SK-N-DZ (cell line): ENCODE data around the gene GPR25.

Experiments
- DNase-seq: peaks from one replicate; pipeline ENCODE4 v3.0.0-alpha.2; 2015; ENCODE audit warnings: low spot score

Gene GPR25

DNA sequence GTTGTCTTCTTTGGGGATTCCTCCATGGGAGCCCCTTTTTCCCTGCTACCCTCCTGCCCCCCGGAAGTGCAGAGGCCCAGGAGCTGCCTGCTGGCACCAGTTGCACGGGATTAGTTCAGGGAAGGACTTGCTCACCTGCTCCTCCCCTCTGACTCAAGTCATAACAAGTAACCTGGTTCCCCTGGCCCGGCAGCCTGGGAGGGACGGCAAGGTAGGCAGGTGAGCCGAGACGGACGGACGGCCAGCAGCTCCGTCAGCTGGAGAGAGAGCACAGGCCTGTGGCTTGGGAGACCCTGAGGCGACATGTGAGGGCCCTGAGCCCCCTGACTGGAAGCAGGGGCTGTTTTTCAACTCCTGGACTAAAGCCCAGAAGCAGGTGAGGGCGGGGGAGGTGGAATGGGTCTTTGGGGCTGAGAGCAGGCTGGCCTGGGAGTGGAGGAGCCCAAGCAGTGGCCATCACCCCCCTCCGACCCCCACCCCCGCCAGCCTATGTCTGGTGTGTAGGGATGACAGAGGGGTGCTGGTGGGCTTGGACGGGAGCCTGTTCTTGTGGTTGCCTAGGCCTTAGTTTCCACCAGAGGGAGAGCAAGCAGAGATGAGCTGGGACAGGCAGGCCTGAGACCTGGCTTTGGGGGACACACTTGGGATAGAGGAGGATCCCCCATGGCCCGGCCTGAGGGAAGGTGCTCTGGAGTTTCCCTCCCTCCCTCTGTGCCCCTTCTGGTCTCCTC is 22.1 kb downstream of the GPR25 start, which contains the start of gene INAVA:
INAVA (plus strand) TSS at position 189 of the 731 bp plus-strand sequence. CDS start 3,501 bp downstream, outside the sequence.
- no peak for DNase-seq

DNA sequence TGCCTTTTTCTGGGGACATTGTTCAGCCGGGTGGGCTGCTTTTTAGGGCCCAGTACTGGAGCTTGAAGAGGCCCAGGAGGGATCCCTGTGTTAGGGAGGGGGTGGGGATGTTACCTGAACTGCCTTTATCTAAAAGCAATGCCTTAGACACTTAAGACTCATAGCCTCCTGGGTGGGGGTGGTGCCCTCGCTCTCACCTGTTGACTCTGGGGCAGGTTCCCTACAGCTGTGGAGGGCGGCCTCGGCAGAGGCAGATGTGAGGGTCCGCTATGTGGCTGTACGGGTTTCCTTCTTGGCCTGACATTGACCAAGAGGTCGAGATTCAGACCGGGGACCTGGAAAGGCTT is 22.6 kb downstream of the GPR25 start:
- no peak for DNase-seq

DNA sequence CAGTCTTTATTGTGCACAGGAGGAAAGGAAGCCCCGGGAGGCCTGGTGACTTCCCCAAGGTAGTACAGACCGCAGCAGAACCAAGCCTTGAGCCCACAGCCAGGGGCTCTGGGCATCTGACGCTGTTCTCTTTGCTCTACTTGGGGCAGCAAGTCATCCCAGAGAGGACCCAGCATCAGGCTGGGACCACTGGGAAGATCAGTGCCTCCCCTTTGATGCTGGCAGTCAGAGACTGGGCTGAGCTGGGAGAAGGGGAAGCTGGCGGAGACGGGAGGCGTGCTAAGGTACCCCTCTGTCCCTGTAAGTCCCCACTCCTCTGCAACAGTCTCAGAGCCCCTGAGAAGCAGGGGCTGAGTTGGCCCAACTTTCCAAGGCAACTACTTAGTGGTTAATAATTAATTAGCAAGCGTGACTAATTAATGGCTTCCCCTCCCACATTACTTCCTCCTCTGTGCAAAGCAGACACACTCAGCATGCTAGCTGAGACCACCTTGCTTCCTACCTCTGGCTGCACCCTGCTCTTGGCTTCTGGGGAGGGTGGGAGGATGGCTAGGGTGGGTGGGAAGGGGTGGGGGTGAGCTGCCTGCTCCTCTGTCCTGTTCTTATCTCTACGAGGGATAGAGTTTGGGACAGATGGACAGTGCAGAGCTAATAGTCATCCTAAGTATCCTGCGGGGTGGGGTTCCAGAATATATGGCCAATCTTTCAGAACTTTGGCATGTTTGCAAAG is 23.2 kb downstream of the GPR25 start:
- DNase-seq: no peak

DNA sequence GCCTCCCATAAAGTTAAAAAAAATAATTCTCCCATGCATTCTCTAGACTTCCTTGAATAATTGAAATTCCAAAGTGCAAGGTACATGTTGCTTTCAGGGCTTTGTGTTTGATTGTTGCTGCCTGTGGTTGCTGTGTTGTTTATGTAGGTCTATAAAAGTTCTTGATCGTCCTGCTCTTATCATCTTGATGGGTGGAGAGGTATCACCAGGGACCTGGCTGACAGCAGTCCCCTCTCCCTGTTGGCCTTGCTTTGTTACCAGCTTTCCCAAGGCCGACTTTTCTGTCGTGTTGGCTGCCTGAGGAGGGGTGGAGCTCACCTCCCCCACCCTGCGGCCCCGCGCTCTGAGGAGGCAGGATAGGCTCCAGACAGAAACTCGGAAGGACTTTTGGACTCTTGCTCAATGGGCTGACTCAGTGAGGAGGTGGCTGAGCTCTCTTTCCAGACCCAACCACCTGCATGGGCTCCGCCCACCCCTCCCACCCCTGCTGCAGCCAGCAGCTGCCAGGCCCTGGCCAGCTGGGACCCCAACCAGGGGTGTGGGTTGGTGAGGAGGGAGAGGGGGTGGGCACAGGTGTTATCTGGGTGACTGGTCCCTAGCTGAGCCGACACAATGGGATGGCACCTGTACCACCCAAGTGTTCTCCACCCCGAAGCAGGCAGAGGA is 23.9 kb downstream of the GPR25 start:
- no peak for DNase-seq

DNA sequence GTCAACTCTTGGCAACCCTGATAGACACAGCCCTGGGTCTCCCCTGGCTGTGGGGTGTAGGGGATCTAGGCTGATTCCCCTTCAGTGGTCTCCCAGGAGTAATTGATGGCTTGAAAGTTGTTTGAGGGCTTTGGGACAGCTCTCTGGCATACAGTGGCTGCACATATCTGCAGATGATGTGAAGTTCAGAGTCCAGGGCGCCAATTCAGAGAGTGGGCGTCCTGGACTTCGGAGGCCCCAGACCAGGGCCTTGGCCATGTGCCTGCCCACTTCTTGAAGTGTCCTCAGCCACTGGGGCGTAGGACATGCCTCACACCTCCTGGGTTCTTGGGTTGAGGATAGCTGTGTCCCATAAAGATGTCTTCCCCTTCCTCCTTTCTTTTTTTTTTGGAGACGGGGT is 24.5 kb downstream of the GPR25 start:
- no peak for DNase-seq

DNA sequence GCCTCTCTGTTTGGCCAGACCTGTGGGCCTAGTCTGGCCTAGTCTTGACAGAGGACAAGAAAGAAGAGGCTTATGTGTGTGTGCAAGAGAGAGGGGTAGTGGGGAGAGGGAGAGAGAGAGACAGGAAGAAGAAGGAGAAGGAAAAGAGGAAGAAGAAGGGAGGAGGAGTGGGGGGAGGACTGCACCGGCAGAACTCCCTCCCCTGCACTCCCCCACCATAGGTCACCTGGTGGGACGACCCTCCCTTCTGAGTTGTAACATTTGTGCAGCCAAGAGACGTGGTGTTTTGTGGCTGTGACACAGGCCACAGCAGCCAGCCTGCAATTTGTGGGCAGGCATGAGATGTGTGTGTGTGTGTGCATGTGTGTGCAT is 26.2 kb downstream of the GPR25 start:
- no peak for DNase-seq

DNA sequence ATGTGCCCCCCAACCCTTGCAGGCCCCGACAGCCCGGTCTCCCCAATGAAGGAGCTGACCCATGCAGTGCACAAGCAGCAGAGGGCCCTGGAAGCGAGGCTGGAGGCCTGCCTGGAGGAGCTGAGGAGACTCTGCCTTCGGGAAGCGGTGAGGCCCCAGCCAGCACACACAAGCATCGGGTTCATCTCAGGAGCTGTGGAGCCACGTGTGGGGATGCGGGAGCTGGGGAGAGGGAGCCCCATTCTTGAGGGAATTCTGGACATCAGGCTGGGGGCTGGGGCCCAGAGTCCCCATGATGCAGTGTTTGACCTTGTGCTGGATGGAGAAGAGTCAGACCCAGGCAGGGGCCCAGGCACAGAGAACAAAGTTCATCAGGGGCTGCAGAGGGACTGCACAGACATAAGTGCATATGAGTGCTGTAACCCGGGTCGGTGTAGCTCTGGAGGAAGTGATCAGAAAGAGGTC is 26.7 kb downstream of the GPR25 start:
- no peak for DNase-seq

DNA sequence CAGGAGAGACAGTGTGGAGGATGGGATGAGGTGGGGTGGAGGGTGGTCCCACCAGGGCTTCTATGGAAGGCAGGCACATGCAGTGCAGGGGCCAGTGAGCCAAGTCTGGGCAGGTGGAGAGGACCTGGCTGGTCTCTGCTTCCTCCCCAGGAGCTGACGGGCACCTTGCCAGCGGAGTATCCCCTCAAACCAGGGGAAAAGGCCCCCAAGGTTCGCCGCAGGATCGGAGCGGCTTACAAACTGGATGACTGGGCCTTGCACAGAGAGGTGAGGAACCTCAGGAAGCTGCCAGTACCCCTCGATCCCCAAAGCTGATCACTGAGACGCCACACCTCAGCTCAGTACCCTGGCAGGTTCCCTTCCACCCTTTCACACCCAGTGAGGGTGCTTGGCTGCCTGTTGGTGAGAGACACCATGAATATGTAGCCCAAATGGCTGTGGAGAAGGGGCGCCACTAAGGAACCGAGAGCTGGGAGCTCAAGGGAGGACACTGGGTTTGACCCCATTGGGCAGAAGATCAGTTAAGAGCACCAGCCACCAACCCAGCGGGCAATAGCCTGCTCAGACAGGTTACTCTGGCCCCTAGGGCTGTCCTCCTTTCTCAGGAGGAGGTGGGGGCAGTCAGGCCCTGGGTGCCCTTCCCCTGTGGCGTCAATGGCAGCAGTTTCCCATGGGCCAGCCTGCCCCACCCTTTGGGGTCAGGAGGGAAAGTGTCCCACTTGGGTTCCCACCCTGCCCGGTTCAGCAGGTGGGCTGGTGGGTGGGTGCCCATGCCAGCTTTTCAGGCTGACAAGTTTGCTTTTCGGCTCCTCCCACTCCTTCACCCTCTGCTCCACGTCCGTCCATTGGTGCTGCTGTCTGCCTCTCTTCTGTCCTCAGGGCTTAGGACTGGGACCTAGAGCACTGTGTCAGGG is 27.4 kb downstream of the GPR25 start:
- no peak for DNase-seq

DNA sequence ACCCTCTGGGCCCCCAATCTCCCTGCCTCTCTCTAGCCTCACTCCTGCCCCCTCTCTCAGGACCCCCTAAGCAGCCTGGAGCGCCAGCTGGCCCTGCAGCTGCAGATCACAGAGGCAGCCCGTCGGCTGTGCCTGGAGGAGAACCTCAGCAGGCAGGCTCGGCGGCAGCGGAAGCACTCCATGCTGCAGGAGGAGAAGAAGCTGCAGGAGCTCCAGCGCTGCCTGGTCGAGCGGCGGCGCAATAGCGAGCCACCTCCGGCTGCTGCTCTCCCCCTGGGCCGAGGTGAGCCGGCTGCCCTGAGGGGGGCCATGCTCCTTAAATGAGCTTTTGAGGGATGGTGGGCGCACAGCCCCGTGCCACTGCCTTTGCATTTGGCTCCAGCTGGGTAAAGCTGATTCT is 28.1 kb downstream of the GPR25 start:
- DNase-seq: no peak

DNA sequence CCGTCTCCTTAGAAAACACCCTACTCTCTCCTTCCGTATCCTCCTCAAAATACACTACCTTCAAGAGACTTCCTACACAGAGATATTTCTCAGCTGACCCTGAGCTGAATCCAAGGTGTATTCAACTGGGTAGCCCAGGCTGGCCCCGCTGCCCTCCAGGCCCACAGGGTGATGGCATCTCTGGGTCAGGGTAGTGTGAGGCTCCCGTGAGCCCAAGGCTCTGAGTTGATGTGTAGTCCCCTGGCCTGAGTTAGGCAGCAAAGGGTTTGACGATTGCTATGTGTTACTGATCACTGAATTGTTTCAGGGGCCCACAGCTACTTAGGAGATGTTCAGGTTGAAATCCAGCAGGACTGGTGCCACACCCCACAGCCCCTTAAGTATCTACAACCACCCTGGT is 28.6 kb downstream of the GPR25 start:
- DNase-seq: no peak

DNA sequence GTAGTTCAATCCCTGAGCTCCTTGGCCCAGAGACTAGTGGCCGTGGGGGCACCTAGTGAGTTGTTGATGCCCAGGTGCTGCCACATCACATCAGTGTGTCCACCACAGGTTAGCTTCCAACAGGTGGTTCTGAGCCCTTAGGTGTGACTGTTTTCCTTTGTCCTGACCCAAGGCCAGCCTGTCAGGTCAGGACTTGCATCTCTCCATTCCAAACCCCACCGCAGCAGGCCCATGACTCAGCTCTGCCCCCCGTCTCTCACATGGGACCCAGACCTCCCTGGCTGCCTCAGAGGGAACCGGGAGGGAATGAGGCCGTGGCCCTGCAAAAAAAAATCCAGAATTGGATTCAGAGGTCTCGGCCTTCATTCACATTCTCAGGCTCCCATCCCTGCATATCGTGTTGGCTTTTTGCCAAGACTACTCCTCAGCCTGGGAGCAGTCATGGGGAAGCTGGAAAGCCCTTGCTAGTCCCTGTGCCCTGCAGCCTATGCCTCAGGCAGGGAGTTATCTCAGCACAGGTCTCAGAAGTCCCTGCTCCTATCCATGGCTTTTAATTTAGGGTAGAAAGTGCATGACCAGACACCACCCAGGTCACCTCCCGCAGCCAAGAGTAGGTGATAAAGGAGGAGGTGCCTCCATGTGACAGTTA is 29.1 kb downstream of the GPR25 start:
- DNase-seq: no peak

DNA sequence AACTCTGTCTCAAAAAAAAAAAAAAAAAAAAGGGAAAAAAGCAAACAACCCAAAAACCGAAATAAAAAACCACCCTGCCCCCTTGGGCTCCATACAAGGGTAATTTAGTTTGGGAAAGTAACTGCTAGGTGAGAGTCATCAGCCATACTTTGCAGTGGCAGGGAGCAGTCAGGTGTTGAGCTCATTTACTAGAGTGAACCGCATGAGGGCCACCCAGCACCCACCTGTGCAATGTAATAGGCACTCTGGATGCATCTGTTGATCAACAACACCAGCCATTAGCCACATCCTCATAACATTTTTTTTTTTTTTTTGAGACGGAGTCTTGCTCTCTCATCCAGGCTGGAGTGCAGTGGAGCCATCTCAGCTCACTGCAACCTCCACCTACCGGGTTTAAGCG is 31.0 kb downstream of the GPR25 start:
- no peak for DNase-seq

DNA sequence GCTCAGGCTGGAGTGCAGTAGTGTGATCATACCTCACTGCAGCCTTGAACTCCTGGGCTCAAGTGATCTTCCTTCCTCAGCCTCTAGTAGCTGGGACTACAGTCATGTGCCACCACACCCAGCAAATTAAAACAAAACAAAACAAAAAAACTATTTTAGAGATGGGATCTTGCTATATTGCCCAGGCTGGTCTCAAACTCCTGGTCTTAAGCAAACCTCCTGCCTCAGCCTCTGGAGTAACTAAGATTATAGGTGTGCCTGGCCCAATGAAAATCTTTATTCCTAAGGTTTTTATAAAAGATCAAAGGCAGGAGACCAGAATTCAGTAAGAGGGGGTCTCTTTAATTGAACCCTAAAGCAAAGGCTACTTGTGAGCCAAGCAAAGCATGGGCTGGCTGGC is 32.0 kb downstream of the GPR25 start:
- DNase-seq: no peak

DNA sequence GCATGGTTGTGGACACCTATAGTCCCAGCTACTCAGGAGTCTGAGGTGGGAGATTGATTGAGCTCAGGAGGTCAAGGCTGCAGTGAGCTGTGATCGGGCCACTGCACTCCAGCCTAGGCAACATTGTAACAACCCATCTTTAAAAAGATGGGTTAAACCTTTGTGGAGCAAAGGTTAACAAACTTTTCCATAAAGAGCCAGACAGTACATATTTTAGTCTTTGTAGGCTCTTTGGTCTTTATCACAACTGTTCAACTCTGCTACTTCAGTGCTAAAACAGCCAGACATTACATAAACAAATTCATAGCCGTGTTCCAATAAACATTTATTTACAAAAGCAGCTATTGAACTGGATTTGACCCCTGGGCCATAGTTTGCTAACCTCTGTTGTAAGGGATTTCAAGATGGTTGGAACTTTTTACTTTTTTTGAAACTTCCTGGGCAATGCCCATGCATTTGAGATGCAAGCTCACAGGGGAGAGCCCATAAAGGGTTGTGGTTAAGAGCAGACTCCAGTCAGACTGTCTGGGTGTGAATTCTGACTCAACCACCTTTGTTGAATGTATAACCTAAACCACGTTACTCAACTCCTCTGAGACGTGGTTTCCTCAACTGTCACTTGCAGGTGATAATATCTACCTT is 32.8 kb downstream of the GPR25 start:
- DNase-seq: no peak

DNA sequence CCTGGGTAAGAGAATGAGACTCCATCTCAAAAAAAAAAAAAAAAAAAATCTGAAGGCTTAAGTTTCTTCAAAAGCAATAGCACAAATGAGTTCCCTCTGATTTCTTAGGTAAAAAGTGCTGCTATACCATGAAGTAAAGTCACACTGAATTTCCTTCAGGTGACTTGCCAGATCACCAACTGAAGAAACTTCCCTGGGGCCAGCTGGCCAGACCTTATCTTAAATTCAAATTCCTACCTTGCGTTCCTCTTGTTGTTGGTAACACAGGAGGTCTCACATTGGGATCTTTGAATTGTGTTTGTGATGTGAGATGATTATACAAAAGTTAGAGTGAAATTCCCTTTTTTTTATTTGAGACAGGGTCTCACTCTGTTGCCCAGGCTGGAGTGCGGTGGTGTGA is 33.7 kb downstream of the GPR25 start:
- DNase-seq: no peak

DNA sequence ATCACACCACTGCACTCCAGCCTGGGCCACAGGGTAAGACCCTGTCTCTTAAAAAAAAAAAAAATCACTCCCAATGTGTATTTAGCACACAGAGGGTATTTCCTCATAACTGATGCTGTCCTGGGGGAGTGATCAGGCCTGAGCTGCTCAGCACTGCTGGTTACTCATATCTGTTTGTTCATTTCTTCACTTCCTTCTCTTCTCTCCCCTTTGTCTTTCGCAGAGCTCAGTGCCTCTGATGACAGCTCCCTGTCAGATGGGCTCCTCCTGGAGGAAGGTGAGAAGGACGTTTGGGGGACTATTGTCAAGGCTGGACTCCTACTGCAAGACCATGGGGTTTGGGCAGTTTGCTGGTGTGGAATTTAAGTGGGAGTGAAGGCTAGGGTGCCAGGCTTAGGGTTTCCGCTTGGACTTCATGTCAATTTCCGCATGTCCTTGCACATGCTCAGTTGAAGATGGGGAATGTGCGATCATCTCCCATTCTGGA is 34.9 kb downstream of the GPR25 start:
- DNase-seq: no peak

DNA sequence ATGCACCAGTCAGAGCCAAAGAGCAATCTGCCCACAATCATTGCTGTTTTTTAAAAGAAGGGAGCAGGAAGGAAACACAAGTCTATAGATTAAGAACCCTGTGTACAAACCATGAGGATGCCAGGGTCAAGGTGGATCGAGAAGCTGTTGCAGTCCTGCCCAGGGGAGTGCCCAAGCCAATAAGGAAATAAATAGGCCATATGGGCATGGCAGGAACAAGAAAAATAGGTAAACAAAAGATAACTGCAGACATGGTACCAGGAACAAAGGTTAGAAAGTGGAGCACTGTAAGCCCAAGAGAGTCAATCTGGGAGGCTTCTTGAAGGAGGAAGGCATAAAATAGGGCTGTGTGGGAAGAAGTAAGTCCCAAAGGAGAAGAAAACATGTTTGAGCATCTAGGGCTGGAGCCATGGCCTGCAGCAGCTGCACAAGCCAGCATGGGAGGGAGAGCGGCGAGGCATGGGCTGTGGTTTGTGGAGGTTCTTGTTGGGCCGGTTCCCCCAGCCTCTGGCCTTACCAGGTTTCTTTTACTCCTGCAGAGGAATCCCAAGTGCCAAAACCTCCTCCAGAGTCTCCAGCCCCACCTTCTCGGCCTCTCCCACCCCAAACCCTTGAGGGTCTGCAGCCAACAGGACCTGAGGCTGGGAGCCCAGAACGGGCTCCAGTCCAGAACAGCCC is 35.5 kb downstream of the GPR25 start:
- no peak for DNase-seq

DNA sequence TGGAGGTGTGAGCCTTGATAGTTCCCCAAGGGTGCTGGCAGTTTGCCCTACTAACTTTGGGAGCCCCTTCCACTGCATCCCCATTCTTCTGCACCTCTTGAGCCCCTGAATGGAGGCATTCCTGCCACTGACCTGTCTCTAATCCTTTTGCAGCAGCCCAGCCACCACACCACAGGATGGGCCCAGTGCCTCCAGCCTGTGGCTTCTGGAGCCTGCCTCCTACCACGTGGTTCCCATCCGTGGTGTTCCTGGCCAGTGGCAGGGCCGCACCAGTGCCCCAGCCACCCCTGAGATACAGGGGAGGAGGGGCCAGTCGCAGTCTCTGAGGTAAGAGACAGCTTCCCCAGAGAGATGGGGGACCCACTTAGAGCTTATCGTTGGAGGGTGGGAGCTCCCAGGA is 36.3 kb downstream of the GPR25 start:
- no peak for DNase-seq

DNA sequence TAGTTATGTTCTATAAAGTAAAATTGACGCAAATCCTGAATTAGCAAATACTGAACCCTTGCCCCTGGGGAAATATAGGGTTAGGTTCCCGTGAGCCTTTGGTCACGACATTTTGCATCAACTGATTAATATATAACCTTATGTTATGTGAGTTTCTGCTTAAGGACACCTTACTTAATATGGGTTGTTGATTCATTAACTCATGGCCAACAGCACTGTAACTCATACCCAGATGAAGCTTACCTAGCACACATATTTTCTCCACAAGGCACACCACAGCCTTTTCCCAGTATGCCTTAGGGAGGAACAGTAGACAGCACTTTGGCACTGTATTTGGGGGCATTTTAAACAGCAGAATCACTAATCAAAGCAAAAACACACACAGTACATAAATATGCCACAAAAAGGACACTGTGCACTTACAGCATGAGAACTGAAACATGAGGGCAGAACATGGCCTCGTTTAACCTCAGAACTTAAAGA is 37.0 kb downstream of the GPR25 start:
- DNase-seq: no peak

DNA sequence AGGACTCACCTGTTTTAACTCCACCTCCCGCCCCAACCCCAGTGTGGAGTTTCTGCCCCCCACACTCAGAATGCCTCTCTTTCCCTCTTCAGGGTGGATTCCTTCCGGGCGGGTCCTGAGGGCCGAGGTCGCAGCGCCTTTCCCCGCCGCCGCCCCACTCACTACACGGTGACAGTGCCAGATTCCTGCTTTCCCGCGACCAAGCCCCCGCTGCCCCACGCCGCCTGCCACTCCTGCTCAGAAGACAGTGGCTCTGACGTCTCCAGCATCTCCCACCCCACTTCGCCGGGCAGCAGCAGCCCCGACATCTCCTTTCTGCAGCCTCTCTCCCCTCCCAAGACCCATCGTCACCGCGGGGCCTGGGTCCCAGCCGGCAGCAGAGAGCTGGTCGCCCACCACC is 38.6 kb downstream of the GPR25 start:
- no peak for DNase-seq
